A673 (cell line): Measurements from ENCODE around the gene QRFP.

Source experiments
- EZH2 ChIP-seq: fragments of 200-600 bp; sonication (generic); IDR thresholded peaks from 2 replicates; pipeline ENCODE4 v1.6.1; 2017; ENCODE audit warnings: borderline replicate concordance, low read depth, mild to moderate bottlenecking, mixed read lengths, antibody characterized with exemption, low read length; ENCODE audit not compliant: poor library complexity, severe bottlenecking
- TF ChIP-seq, protein P1 (sequence below): fragments of 300-800, 200-600 bp; sonication (generic); conservative IDR thresholded peaks from 2 replicates; pipeline ENCODE4 v1.5.1; 2017; ENCODE audit warnings: low read depth, mild to moderate bottlenecking, antibody characterized with exemption, low read length, moderate library complexity, mixed read lengths

DNA sequence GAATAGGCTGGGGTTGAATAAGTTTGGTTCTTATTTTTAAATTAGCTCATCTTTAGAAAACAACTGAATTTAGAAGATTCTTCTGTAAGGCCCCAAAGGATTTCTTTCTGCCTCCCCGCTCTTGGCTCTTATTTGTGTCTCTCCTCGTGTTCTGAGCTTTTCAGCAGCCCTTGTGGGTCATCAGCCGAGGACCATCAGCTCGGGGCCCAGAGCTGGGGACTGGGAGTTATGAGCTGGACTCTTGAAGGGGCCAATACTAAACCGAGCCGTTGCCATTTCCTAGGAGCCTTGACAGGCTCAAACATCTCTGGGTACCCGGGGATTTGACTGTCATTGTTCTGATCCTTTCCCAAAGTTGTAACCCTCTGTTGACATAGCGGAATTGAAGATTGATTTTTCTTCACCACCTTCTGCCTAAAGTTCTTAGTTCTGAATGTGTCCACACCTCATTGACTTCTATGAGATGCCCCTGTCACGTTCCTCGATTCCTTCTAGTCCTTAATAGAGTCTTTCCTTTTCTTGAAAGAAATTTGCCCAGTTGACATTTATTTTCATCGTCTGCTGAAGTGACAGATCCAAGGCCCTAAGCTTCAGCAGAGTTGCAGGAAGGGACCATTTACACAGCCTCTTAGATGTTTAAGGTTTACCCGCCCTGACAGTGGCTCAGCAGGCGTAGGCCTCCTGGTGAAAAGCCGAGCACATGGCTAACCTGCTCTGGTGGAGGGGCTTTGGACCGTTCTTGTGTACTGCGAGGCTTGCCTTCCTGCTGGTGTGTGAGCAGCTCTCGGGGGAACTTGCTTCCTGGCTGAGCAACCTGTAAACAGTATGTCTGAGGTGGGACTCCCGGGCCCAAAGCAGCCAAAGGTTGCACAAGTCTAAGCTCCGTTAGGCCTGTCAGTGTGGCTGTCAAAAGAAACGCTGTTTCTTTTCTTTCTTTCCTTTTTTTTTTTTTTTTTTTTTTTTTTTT, 37.6 kb downstream of the QRFP start:
- TF ChIP-seq, protein P1, sequence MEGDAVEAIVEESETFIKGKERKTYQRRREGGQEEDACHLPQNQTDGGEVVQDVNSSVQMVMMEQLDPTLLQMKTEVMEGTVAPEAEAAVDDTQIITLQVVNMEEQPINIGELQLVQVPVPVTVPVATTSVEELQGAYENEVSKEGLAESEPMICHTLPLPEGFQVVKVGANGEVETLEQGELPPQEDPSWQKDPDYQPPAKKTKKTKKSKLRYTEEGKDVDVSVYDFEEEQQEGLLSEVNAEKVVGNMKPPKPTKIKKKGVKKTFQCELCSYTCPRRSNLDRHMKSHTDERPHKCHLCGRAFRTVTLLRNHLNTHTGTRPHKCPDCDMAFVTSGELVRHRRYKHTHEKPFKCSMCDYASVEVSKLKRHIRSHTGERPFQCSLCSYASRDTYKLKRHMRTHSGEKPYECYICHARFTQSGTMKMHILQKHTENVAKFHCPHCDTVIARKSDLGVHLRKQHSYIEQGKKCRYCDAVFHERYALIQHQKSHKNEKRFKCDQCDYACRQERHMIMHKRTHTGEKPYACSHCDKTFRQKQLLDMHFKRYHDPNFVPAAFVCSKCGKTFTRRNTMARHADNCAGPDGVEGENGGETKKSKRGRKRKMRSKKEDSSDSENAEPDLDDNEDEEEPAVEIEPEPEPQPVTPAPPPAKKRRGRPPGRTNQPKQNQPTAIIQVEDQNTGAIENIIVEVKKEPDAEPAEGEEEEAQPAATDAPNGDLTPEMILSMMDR, result no peak
- no peak for TF ChIP-seq EZH2
